ENCODE measurements around the gene RUVBL1.
"Not testable (repeated sequence)": the region's sequence is repeated elsewhere in the genome, so short reads cannot be mapped to it uniquely, and the experiment has no call there.

Gene RUVBL1

DNA sequence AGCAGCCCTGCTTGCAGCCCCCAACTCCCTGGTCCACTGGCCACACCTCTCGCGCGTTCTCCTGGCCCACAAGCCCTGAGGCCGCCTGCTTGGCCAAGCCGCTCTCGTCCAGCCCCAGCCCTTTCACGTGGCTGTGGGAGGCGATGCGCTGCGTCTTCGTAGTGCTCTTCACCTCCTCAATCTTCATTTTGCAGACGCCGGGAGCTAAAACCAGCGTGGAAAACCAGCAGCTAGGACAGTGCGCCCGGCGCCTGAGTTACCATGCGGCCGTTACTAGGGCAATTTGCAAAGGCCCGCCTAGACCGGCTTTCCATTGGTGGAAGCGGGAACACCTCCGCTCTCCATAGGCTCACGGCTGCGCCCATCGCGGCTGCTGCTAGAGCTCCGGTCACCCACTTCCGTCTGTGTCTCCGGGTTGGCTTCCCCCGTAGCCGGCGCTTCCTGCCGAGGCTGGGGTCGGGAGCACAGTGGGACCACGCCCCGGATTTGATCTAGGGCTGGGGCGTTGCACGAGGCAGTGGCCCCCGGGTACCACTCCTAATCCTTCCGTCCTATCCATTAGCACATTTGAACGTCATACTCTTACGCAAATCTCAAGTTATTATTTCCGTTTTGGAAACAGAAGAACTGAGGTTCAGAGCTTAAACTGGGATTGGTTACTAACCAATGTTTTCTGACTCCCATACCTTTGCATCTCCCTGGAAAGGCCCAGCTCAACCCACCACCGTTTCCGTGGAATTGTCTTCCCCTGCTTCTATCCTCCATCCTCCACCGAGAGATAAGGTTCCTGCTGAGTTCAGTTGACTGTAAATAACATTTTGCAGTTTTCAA is at the start of gene RUVBL1:
Gene RUVBL1 (minus strand): TSS at position 275 of the 831 bp plus-strand sequence. CDS start 88 bp downstream, at position 187.
- DNase-seq, result peak; percentile 82

- DNase-seq, result no peak
Observed at GRCh38 chr3:128173200-128173599, 49.6 kb upstream of the RUVBL1 start.

DNA sequence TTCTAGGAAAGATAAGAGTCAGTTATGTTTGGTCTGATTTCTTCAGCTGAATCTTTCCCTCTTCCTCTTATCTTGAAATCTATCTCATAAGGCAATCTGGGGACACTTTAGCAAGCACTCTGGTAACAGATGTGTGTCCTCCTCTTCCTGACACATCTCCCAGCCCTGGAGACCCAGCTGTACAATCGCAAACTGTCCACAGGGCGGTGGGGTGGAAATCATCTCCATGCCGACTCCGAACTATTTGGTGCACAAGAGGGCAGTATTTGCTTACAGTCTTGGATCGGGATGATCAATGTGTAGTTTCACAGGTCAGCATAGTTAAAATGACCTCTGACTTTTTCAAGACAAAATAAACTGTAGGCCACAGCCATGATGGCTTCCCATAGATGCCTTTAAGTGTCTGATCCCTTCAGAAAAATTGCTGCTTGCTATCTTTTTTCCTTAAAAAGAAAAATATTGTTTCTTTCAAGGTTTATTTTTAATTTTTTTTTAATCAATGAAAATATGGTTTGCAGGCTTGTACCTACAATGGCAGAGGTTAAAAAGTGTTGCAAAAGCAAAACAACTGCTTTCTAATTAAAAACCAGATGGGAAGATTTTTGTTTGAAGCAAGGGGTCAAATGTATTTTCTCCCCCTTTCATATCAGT is 47.4 kb upstream of the RUVBL1 start:
- peak; percentile 44 for DNase-seq

GRCh38 chr3:128168836-128169235 is 45.2 kb upstream of the RUVBL1 start:
- no peak for DNase-seq

DNA sequence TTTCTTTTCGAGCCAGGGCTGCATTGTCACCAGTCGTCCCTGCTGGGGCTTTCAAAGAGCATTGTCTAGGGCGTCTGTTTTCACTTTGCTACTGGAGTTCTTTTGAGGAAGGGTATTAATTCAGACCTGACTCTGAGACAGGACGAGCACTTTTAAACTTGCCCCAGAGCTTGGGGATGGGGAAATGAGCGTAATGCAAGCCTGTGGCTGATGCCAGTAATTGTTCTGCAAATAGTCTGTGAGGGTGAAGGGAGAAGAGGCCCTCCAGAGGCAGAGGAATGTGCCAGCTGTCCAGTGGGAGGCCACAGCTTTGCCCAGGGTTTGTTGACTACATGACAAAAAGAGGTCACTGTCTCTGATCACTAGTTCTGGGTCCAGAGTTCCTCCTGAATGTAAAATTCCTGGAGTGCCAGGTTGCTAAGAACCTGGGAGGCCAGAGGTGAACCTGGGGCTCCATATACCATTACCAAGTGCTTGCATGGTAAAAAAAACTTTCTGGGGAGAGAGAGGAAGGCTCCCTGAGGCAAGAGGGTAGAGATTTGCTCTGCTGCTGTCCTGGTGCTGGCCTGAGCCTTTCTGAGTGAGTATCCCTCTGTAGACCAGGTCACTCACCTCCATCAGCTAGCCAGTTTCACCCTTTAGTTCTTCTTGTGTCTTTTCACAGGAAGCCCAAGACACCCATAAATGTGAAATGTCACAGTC is 44.5 kb upstream of the RUVBL1 start:
- no peak for DNase-seq

GRCh38 chr3:128167646-128167972 is 44.0 kb upstream of the RUVBL1 start:
- no peak for DNase-seq

GRCh38 chr3:128166971-128167453 is 43.4 kb upstream of the RUVBL1 start:
- no peak for DNase-seq

GRCh38 chr3:128163432-128163831 is 39.8 kb upstream of the RUVBL1 start:
- DNase-seq, result no peak

DNA sequence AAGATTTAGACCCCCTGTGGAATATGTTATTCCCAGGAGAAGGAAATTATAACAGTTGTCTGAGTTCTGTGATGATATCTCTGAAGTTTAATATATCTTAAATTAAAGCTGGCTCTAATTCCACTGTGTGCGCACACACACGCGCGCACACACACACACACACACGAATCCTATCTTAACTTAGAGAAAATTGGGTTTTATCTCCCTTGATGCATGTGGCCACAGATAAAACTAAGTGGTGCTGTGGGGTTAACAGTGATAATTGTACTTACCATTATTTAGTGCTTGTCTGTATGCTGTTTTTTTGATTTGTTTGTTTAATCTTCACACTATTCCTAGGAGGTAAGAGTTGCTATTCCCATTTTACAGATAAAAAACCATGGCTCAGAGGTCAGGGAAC is 37.0 kb upstream of the RUVBL1 start:
- DNase-seq, result no peak

DNA sequence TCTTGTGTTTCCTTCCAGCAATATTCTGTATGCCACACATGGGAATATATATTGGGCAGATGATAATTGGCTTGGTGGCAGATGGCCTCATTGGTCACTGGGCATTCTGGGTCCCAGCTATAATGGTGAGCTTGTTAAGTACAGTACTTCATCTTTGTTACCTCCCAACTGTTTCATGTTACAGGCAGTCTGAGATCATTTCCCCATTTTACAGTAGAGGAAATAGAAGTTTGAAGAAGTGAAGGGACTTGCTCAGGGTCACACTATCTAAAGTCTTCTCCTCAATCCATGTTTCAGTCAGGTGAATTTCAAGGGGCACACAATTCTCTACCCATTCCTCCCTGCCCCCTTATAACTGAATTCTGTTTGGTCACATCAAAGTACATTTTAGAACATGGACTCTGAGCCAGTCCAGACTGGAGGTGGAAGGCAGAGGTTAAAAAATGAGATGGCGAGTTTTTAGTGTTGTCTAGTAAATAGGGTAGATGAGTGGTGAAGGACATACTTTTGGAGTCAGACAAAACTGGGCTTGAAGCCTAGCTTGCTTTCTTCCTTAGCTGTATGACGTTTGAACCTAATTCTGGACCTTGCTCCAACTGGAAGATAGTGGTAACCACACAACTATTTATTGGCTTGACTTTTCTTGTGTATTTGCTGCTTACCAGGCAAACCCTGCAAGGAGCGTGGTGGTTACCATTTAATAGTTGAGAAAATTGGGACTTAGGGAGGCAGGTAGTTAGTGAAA is 32.2 kb upstream of the RUVBL1 start:
- no peak for DNase-seq

DNA sequence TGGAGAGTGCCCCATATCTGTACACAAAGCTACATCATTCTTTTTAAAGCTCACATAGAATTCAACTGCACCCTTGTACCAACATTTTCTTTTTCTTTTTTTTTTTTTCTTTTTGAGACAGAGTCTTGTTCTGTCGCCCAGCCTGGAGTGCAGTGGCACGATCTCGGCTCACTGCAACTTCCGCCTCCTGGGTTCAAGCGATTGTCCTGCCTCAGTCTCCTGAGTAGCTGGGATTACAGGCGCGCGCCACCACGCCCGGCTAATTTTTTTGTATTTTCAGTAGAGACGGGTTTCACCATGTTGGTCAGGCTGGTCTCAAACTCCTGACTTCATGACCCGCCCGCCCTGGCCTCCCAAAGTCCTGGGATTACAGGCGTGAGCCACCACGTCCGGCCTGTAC is 30.7 kb upstream of the RUVBL1 start:
- not testable (repeated sequence) for DNase-seq

DNA sequence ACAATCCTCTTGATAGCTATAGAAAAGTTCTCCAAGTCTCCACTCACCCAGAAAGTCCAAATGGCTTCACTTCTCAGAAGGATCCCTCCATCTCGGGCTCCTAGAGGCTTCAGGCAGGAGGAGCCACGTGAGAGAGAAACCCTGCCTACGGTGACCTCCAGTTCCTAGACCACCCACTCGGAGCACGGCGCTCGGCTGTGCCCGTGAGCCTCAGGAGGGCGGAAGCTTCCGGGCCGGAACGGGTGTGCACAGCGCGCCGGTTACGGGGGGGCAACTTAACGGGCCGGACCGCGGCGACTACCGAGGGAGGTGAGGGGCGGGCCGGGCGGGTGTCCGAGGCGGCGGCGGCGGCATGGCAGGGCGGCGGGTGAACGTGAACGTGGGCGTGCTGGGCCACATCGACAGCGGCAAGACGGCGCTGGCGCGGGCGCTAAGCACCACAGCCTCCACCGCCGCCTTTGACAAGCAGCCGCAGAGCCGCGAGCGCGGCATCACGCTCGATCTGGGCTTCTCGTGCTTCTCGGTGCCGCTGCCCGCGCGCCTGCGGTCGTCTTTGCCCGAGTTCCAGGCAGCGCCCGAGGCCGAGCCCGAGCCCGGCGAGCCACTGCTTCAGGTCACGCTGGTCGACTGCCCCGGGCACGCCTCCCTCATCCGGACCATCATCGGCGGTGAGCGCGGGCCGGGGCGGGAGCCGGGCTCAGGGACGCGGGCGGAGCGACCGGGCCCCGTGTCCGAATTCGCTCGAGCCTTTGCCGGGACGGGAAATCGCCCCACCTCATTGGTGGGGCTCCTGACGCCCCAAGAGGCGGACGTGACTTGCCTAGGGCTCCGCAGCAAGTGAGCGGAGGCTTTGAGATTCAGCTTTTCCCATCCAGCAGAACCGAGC is 29.8 kb upstream of the RUVBL1 start, which contains the start of gene EEFSEC:
Gene EEFSEC (plus strand): TSS at position 326 of the 886 bp plus-strand sequence. CDS start 27 bp downstream, at position 353.
- peak; percentile 62 for DNase-seq

DNA sequence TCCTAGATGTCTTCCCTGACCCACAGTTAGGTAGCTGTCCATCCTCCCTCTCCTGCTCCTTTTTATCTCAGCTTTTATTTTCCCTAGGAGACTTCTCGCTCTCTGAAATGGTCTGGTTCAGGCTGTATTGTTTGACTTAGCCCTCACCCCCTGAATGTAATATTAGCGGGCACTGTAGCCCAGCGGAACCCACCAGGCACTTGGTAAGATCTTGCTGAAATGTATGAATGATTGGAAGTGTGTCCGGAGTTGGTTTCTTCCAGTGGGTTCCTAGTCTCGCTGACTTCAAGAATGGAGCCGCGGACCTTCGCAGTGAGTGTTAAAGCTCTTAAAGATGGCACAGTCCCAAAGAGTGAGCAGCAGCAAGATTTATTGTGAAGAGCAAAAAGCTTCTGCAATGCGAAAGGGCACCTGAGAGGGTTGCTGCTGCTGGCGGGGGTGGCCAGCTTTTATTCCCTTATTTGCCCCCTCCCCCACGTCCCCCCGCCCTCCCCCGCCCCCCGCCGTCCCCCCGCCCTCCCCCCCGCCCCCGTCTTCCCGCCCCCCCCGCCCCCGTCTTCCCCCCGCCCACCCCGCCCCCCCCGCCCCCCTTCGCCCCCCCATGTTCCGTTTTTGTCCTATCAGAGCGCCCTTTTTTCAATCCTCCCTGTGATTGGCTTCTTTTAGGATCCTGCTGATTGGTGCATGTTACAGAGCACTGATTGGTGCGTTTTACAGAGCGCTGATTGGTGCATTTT is 29.0 kb upstream of the RUVBL1 start:
- no peak for DNase-seq

- DNase-seq, result no peak
Observed at GRCh38 chr3:128151758-128152274, 28.2 kb upstream of the RUVBL1 start.

- no peak for DNase-seq
Observed at GRCh38 chr3:128149650-128150049, 26.0 kb upstream of the RUVBL1 start.

GRCh38 chr3:128146201-128146600 is 22.6 kb upstream of the RUVBL1 start:
- DNase-seq, result no peak

DNA sequence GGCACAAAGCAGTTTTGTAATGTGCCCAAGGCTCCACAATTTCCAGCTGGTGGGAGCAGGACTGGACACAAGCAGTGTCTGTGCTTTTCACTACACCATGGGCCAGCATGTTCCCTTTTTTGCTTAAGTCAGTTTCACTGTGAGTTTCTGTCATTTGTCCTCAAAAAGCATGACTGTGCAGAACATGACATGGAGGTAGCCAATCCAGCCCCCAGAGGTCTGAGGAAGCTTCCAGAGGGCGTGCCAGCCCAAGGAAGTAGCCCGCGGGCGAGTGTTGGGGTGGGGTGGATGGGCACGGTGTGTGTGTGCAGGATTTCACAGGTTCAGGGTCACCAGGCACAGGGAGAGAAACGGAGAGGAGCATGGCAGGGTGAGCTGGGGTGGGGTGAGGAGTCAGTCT is 21.7 kb upstream of the RUVBL1 start:
- DNase-seq, result no peak

DNA sequence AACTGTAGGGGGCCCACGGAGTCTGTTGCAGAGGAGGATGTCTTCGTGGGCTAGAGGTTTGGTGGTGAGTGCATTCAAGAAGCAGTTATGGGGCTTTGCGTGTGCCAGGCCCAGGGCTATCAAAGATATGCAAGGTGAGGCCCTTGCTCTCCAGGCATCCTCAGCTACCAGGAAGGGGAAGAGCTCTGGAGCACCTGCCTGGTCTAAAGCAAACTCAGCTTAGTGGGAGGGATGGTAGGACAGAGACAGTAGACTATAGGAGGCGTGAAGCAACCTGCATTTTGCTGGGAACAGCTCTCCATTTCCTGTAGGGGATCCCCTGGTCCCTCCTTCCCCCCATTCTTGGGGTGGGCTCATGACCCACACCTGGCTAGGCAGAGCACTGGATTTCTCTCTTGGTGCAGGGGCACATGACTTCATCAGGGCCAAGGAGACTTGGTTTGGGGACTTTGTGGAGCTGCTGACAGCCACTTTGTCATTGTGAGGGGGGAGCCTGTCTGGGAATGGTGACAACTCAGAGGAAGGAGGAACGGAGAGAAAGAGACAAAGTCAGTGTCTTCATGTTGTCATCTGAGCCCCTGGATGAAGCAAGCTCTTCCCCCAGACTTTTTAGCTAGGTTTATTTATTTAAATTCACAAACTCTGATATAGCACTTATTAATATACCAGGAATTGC is 21.0 kb upstream of the RUVBL1 start:
- DNase-seq, result no peak

- DNase-seq, result no peak
Observed at GRCh38 chr3:128143496-128143895, 19.9 kb upstream of the RUVBL1 start.

- DNase-seq, result no peak
Observed at GRCh38 chr3:128133273-128133883, 9.8 kb upstream of the RUVBL1 start.

Data from GOT3 (cell line).